Measurements from ENCODE around the gene ARHGAP1.

ARHGAP1 gene

GRCh38 chr11:46680164-46680760, 20.2 kb downstream of the ARHGAP1 start:
- Histone ChIP-seq H3K23ac (ENCODE audit: low read length) (no peak overlapping the region), H2BK5ac (ENCODE audit: low read depth, low read length, poor library complexity) (no peak overlapping the region), H4K12ac (ENCODE audit: low read depth, low read length) (no peak overlapping the region)

GRCh38 chr11:46679241-46680163, 20.9 kb downstream of the ARHGAP1 start:
- Histone ChIP-seq H3K18ac (ENCODE audit: low read length) (no peak overlapping the region), H2BK5ac (ENCODE audit: low read depth, low read length, poor library complexity) (no peak overlapping the region), H3K27ac (ENCODE audit: low read depth, low read length) (no peak overlapping the region), H3K4me1 (ENCODE audit: control insufficient read depth in 1 of 2, insufficient read depth in 2 of 2, low read length in 2 of 2) (peaks cover 10% of the 10 kb centered on the region in 2 experiments), H3K9ac (ENCODE audit: low read length) (no peak overlapping the region), H3K27me3 (ENCODE audit: insufficient read depth, low read length) (no peaks in the 10 kb centered on the region), H2BK120ac (ENCODE audit: insufficient read depth, low read length, poor library complexity) (no peak overlapping the region), H4K91ac (ENCODE audit: low read depth, low read length) (no peak overlapping the region), H3K4ac (ENCODE audit: low read depth, low read length) (no peak overlapping the region), H3K23ac (ENCODE audit: low read length) (no peak overlapping the region), H3K14ac (ENCODE audit: low read length) (no peak overlapping the region), H3K79me2 (ENCODE audit: control insufficient read depth, insufficient read depth, low read length, poor library complexity) (no peaks in the 10 kb centered on the region), H3K36me3 (ENCODE audit: control insufficient read depth in 1 of 2, insufficient read depth in 2 of 2, low read length in 2 of 2) (peaks cover 52 to 57% of the 10 kb centered on the region in 2 experiments), H2AFZ (ENCODE audit: insufficient read depth, low read length, poor library complexity) (no peak overlapping the region), H3K4me2 (ENCODE audit: low read length) (no peak overlapping the region), H3K4me3 (ENCODE audit: low read depth, low read length) (no peak overlapping the region), H4K12ac (ENCODE audit: low read depth, low read length) (no peak overlapping the region), H3K79me1 (ENCODE audit: low read length) (peaks cover 10% of the 10 kb centered on the region), H2AK5ac (ENCODE audit: low read length) (no peak overlapping the region), H3K9me3 (ENCODE audit: insufficient read depth, low read depth, low read length) (no peaks in the 10 kb centered on the region), H4K8ac (ENCODE audit: low read depth, low read length) (no peak overlapping the region), H2BK12ac (ENCODE audit: low read length) (no peak overlapping the region)
- no peak for DNase-seq
- no CpG with 5 or more reads among the region's 26 CpGs for WGBS (ENCODE audit: extremely low coverage, insufficient coverage, insufficient read length)

More at GRCh38 chr11:46680164-46680760, 20.2 kb downstream of the ARHGAP1 start:
- Histone ChIP-seq H3K4me1 (ENCODE audit: control insufficient read depth in 1 of 2, insufficient read depth in 2 of 2, low read length in 2 of 2) (peaks cover 7 to 8% of the 10 kb centered on the region in 2 experiments), H3K4me3 (ENCODE audit: low read depth, low read length) (no peak overlapping the region), H3K4ac (ENCODE audit: low read depth, low read length) (no peak overlapping the region), H3K18ac (ENCODE audit: low read length) (no peak overlapping the region), H3K27ac (ENCODE audit: low read depth, low read length) (no peak overlapping the region), H2AK5ac (ENCODE audit: low read length) (no peak overlapping the region), H3K9me3 (ENCODE audit: insufficient read depth, low read depth, low read length) (no peaks in the 10 kb centered on the region), H2BK12ac (ENCODE audit: low read length) (no peak overlapping the region), H3K79me2 (ENCODE audit: control insufficient read depth, insufficient read depth, low read length, poor library complexity) (no peaks in the 10 kb centered on the region), H3K79me1 (ENCODE audit: low read length) (peaks cover 8% of the 10 kb centered on the region), H2BK120ac (ENCODE audit: insufficient read depth, low read length, poor library complexity) (no peak overlapping the region), H3K36me3 (ENCODE audit: control insufficient read depth in 1 of 2, insufficient read depth in 2 of 2, low read length in 2 of 2) (peaks cover 52 to 57% of the 10 kb centered on the region in 2 experiments), H4K8ac (ENCODE audit: low read depth, low read length) (no peak overlapping the region), H3K9ac (ENCODE audit: low read length) (no peak overlapping the region), H4K91ac (ENCODE audit: low read depth, low read length) (no peak overlapping the region), H3K4me2 (ENCODE audit: low read length) (no peak overlapping the region), H3K14ac (ENCODE audit: low read length) (no peak overlapping the region), H2AFZ (ENCODE audit: insufficient read depth, low read length, poor library complexity) (no peak overlapping the region), H3K27me3 (ENCODE audit: insufficient read depth, low read length) (no peaks in the 10 kb centered on the region)
- no peak for DNase-seq
- no CpG with 5 or more reads among the region's 21 CpGs for WGBS (ENCODE audit: extremely low coverage, insufficient coverage, insufficient read length)

GRCh38 chr11:46678741-46679130, 21.7 kb downstream of the ARHGAP1 start:
- Histone ChIP-seq H3K18ac (ENCODE audit: low read length) (no peak overlapping the region), H3K4ac (ENCODE audit: low read depth, low read length) (no peak overlapping the region), H3K23ac (ENCODE audit: low read length) (no peak overlapping the region), H3K79me2 (ENCODE audit: control insufficient read depth, insufficient read depth, low read length, poor library complexity) (no peaks in the 10 kb centered on the region), H3K4me1 (ENCODE audit: control insufficient read depth in 1 of 2, insufficient read depth in 2 of 2, low read length in 2 of 2) (peaks cover 15 to 18% of the 10 kb centered on the region in 2 experiments), H3K9me3 (ENCODE audit: insufficient read depth, low read depth, low read length) (no peaks in the 10 kb centered on the region), H3K27me3 (ENCODE audit: insufficient read depth, low read length) (no peaks in the 10 kb centered on the region), H3K79me1 (ENCODE audit: low read length) (peaks cover 11% of the 10 kb centered on the region), H2BK5ac (ENCODE audit: low read depth, low read length, poor library complexity) (no peak overlapping the region), H4K8ac (ENCODE audit: low read depth, low read length) (no peak overlapping the region), H3K36me3 (ENCODE audit: control insufficient read depth in 1 of 2, insufficient read depth in 2 of 2, low read length in 2 of 2) (peaks cover 52 to 56% of the 10 kb centered on the region in 2 experiments), H3K27ac (ENCODE audit: low read depth, low read length) (no peak overlapping the region), H4K12ac (ENCODE audit: low read depth, low read length) (no peak overlapping the region), H2BK12ac (ENCODE audit: low read length) (no peak overlapping the region), H2AFZ (ENCODE audit: insufficient read depth, low read length, poor library complexity) (no peak overlapping the region), H2AK5ac (ENCODE audit: low read length) (no peak overlapping the region), H4K91ac (ENCODE audit: low read depth, low read length) (no peak overlapping the region), H3K9ac (ENCODE audit: low read length) (no peak overlapping the region), H3K4me3 (ENCODE audit: low read depth, low read length) (no peak overlapping the region), H2BK120ac (ENCODE audit: insufficient read depth, low read length, poor library complexity) (no peak overlapping the region), H3K14ac (ENCODE audit: low read length) (no peak overlapping the region), H3K4me2 (ENCODE audit: low read length) (no peak overlapping the region)
- DNase-seq: no peak
- WGBS (ENCODE audit: extremely low coverage, insufficient coverage, insufficient read length): no CpG with 5 or more reads among the region's 9 CpGs

- Histone ChIP-seq H2BK5ac (ENCODE audit: low read depth, low read length, poor library complexity) (no peak overlapping the region), H3K4me3 (ENCODE audit: low read depth, low read length) (no peak overlapping the region), H4K91ac (ENCODE audit: low read depth, low read length) (no peak overlapping the region), H3K18ac (ENCODE audit: low read length) (no peak overlapping the region), H3K4me1 (ENCODE audit: control insufficient read depth in 1 of 2, insufficient read depth in 2 of 2, low read length in 2 of 2) (peaks cover 17 to 20% of the 10 kb centered on the region in 2 experiments), H3K14ac (ENCODE audit: low read length) (no peak overlapping the region), H3K27ac (ENCODE audit: low read depth, low read length) (no peak overlapping the region), H3K79me2 (ENCODE audit: control insufficient read depth, insufficient read depth, low read length, poor library complexity) (no peaks in the 10 kb centered on the region), H3K23ac (ENCODE audit: low read length) (no peak overlapping the region), H2BK12ac (ENCODE audit: low read length) (no peak overlapping the region), H4K8ac (ENCODE audit: low read depth, low read length) (no peak overlapping the region), H3K36me3 (ENCODE audit: control insufficient read depth in 1 of 2, insufficient read depth in 2 of 2, low read length in 2 of 2) (peaks cover 57 to 59% of the 10 kb centered on the region in 2 experiments), H2AFZ (ENCODE audit: insufficient read depth, low read length, poor library complexity) (no peak overlapping the region), H3K9me3 (ENCODE audit: insufficient read depth, low read depth, low read length) (no peaks in the 10 kb centered on the region), H3K4ac (ENCODE audit: low read depth, low read length) (no peak overlapping the region), H3K9ac (ENCODE audit: low read length) (no peak overlapping the region), H2AK5ac (ENCODE audit: low read length) (no peak overlapping the region), H4K12ac (ENCODE audit: low read depth, low read length) (no peak overlapping the region), H3K27me3 (ENCODE audit: insufficient read depth, low read length) (no peaks in the 10 kb centered on the region), H3K4me2 (ENCODE audit: low read length) (no peak overlapping the region), H3K79me1 (ENCODE audit: low read length) (peaks cover 11% of the 10 kb centered on the region), H2BK120ac (ENCODE audit: insufficient read depth, low read length, poor library complexity) (no peak overlapping the region)
- no CpG with 5 or more reads among the region's 10 CpGs for WGBS (ENCODE audit: extremely low coverage, insufficient coverage, insufficient read length)
- no peak for DNase-seq
Measured at GRCh38 chr11:46677991-46678740, 22.3 kb downstream of the ARHGAP1 start.

Measured in trophoblast cell (in vitro differentiated cells and primary cell).